Esophagus squamous epithelium (tissue), 4 donors: ENCODE measurements around the gene ATP6V0E2.

Experiments
- POLR2A ChIP-seq, 4 donors: fragments of 450-650 bp; IDR thresholded peaks; one replicate each; pipeline ENCODE4 v1.6.1; 2017; ENCODE audit warnings: antibody characterized with exemption in 4 of 4, mild to moderate bottlenecking in 4 of 4, moderate library complexity in 3 of 4
- TF ChIP-seq, protein P1 (sequence below), 6 experiments: fragments of 450-650 bp in 4 of 6; fragments of 200-600 bp in 2 of 6; sonication (generic) in 2 of 6; IDR thresholded peaks; one replicate each; pipeline ENCODE4 v1.5.1; 2016 to 2019; ENCODE audit warnings: antibody characterized with exemption in 6 of 6, mild to moderate bottlenecking in 4 of 6, moderate library complexity in 4 of 6

GRCh38 chr7:149853157-149853556 lies 20.6 kb upstream of the ATP6V0E2 start:
- TF ChIP-seq POLR2A (IDR thresholded peaks at IDR 0.05) = no peak
- TF ChIP-seq, protein P1, sequence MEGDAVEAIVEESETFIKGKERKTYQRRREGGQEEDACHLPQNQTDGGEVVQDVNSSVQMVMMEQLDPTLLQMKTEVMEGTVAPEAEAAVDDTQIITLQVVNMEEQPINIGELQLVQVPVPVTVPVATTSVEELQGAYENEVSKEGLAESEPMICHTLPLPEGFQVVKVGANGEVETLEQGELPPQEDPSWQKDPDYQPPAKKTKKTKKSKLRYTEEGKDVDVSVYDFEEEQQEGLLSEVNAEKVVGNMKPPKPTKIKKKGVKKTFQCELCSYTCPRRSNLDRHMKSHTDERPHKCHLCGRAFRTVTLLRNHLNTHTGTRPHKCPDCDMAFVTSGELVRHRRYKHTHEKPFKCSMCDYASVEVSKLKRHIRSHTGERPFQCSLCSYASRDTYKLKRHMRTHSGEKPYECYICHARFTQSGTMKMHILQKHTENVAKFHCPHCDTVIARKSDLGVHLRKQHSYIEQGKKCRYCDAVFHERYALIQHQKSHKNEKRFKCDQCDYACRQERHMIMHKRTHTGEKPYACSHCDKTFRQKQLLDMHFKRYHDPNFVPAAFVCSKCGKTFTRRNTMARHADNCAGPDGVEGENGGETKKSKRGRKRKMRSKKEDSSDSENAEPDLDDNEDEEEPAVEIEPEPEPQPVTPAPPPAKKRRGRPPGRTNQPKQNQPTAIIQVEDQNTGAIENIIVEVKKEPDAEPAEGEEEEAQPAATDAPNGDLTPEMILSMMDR (IDR thresholded peaks at IDR 0.05) = no peak
